DMS153 treated with DMSO at 0.1 percent for 48 hours (cell line): ENCODE results near the gene CAMK1D.
"Not testable (repeated sequence)": the region's sequence is repeated elsewhere in the genome, so short reads cannot be mapped to it uniquely, and the experiment has no call there.

Experiments
- DNase-seq: peaks from one replicate; lab custom pipeline; 2025; ENCODE audit not compliant: unreplicated experiment; lab: John Stamatoyannopoulos, UW

CAMK1D gene

DNA sequence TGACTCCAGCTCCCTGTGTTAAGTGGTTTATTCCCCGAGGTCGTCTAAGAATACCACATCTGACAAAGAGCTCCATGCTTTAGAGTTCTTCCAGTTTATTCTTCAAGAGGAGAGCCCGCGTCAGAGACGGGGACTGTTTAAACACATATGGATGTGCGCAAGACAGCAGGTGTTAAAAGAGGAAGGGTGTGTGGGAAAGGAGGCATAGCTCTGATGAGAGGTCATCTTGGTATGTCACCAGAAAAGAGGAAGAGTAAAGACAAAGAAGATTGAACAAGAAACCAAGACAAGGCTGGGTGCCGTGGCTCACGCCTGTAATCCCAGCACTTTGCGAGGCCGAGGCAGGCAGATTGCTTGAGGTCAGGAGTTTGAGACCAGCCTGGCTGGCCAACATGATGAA, 393.4 kb downstream of the CAMK1D start:
- no peak for DNase-seq

DNA sequence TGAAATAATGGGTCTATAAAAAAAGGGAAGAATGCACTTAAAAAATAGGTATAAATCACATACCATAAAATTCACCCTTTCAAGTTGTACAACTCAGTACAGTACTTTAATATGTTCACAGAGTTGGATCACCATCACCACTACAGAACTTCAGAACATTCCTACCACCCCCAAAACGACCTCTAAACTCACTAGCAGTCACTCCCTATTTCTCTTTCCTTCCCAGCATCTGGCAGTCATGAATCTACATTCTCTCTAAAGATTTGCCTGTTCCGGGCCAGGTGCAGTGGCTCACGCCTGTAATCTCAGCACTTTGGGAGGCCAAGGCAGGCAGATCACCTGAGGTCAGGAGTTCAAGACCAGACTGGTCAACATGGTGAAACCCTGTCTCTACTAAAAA, 394.1 kb downstream of the CAMK1D start:
- DNase-seq, result not testable (repeated sequence)

DNA sequence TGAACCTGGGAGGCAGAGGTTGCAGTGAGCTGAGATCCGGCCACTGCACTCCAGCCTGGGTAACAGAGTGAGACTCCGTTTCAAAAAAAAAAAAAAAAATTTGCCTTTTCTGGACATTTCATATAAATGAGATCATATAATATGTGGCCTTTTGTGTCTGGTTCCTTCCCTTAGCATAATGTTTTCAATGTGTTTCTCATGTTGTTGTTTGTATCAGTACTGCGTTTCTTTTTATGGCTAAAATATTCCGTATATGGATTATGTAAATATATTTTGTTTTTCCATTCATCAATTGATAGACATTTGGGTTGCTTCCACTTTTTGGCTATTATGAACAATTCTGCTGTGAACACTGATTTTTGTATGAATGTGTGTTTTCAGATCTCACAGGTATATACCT, 394.6 kb downstream of the CAMK1D start:
- DNase-seq, result no peak

DNA sequence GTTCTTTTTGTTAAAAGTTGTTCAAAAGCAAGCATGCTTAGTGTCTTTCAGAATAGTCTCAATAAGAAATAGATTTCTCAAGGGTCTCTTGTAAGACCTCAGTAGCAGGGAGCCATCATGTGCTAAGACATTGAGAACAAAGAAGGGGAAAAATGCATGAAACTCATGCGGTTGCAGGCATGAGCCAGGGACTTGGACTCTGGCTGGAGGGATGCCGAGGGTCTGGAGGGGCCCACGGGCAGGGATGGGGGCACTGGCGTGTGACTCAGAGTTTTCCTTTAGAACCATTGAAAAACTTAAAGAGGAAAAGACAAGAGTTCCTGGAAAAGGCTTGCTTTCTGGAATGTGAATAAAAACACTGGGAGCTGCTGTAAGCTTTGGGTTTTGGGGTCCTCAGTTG, 398.8 kb downstream of the CAMK1D start:
- DNase-seq, result no peak

DNA sequence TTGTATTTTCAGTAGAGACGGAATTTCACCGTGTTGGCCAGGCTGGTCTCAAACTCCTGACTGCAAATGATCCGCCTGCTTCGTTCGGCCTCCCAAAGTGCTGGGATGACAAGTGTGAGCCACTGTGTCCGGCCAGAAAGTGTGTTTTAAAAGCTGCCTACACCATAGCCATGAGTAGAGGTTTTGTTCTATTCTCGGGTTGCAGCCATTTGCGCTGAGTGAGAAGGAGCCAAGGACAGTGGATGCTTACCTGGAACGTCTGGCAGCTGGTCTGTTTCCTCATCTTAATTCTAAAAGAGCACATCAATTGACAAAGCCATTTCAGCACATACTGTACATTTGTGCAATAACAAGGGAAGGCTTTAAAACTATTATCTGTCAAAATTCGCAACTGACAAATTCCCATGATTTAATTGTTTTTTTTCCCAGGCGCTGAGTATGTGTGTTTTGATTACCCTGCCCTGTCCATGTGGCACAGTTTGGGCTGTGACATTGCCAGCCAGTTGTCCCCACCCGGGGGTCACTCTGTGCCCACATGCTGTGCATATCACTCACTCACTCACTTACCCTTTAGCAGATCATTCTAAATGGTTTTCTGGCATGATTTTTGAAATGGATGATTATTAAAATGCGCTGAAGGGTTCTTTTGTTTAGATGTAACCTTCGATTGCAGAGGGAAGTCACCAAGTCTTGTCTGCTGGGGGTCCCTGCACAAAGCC, 400.6 kb downstream of the CAMK1D start:
- no peak for DNase-seq

DNA sequence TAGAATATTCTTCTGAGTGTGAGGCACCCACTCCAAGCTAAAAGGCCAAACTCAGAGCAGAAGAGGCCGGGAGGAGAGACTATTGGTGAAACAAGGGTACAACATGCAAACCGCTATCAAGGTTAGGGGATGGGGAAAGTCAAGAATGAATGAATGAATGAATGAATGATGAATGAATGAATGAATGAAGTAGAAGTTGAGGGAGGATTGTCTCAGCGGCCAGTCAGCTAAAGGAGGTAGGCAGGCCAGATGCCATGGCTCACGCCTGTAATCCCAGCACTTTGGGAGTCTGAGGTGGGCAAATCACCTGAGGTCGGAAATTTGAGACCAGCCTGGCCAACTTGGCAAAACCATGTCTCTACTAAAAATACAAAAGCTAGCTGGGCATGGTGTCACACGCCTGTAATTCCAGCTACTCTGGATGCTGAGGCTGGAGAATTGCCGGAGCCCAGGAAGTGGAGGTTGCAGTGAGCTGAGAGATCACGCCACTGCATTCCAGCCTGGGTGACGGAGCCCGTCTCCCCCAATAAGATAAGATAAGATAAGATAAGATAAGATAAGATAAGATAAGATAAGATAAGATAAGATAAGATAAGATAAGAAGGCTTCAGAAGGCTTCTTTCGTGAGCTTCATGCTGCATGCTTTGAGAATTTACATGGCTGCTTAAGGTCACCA, 401.3 kb downstream of the CAMK1D start:
- no peak for DNase-seq

DNA sequence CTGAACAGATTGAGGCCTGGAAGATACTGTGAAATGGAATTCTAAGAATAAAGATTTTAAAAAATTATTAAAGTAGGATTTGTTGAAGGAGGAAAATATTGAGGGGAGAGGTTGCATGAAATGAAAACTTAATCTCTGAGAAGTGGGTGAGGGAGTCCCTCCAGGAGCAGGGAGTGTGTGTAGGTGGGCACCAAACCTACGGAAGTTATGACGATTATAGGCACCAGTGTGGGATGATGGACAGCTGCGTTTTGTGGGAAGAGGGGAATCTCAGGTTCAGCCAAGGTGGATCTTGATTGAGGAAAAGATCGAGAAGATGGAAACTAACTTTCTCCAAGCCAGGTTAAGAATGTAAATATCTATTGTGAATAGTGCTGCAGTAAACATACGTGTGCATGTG, 405.7 kb downstream of the CAMK1D start:
- no peak for DNase-seq

DNA sequence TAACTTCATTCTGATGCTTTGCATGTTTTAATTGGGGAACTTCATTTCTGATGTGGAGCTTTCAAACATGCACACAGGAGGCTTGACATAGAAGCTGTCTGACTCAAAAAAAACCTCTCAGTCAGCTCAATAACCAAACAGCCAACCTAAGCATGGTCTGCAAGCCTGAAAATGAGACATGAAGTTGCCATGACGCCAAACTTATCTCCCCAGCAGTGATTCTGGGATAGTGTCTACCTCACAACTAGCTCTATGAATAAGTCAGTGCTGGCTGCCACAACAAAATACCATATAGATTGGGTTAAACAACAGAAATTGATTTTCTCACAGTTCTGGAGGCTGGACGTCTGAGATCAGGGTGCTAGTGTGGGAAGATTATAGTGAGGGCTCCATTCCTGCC, 408.0 kb downstream of the CAMK1D start:
- DNase-seq, result no peak

DNA sequence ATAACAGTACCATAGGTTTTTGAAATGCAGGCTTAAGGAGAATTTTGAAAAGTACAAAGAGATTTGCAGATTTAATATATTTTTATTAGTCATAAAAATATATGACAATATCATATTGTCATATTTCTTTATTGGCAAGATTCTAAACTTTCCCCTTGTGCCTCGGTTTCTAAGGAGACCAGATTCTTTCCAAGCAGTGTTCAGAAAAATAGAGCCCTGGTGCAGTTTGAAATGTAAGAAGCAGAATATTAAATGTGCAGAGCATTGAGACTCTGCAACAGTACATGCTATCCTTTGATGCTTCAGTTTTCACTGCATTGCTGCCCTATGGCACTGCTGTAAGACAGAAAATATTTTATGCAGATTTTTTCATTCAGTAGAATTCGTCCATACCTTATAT, 408.9 kb downstream of the CAMK1D start:
- no peak for DNase-seq

DNA sequence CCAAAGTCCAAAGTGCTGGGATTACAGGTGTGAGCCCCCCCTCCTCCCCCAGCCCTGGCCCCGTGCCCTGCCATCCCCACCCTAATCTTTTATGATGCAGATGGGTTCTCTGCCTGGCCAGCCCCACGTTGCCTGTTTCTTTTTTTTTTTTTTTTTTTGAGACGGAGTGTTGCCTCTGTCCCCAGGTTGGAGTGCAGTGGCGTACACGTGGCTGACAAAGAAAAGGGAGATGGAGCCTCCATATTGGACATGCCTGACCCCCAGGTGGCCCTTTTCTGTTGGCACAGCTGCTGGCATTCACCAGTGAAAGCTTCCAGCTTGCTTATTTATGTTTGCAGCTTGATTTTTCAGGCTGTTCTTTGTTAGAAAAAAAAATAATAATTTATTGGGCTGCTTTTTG, 416.9 kb downstream of the CAMK1D start:
- no peak for DNase-seq

DNA sequence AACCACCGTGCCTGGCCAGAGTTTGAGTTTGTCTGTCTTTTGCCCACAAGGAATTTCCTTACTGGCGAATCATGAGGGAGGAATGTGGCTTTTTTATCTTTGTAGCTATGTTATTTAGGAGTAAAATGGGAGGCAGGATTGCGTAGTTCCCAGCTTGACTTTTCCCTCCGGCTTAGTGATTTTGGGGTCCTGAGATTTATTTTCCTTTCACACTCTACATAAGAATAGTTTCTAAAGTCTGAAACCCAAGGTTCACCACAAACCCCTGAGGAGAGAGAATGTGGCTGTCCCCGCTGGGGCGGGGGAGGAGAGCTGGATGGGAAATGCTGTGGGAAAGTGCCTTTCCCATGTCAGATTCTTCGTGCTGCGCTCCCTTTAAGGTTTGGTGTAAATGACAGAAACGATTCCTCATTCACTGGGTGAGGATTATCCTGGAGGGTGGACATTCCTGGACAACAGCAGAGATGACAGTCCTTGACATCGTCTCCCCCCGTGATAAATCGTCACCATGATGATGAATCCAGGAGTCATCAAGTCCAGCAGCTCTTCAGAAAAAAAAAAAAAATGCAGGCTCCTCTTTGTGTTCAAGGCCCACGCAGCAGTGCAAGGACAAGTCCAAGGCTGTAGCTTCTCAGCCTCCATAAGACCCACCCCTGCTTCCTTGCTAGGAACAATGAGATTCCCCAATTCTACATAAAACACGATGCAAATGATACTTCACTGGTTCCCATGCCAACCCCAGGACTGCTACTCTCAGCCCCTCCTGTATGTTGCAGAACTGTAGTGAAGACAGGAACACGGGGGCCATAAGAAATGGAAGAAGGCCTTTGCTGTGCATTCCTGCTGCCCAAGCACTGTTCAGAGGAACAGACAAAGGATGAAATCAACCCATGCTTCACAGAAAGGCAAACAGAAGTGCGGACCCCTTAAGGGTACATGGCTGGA, 419.1 kb downstream of the CAMK1D start:
- DNase-seq, result no peak

DNA sequence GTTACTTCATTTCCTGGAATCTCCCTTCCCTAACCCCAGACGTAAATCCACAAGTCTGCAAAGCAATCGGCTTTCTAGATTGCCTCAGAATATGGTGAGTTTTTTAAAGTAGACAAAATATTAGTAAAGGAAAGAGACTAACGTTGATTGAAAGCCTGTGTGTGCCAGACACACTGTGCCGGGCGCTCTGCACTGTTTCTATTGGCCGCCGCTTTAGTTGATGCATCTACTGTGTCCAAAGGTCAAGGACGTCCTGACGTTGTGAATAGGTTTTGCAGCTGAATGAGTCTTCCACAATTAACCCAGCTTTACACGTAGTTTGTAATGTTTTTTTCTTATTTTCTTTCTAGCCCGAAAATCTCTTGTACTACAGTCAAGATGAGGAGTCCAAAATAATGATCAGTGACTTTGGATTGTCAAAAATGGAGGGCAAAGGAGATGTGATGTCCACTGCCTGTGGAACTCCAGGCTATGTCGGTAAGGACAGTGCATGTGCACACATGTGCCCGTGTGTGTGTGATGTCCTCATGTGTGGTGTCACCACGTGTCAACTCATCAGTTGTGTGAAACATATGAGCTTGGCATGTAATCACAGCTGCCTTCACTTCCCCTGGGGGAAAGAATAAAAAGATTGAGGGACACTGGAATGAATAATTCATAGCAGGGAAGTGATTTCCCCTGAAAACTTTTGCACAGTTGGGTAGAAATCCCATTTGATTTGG, 420.1 kb downstream of the CAMK1D start:
- DNase-seq, result no peak

DNA sequence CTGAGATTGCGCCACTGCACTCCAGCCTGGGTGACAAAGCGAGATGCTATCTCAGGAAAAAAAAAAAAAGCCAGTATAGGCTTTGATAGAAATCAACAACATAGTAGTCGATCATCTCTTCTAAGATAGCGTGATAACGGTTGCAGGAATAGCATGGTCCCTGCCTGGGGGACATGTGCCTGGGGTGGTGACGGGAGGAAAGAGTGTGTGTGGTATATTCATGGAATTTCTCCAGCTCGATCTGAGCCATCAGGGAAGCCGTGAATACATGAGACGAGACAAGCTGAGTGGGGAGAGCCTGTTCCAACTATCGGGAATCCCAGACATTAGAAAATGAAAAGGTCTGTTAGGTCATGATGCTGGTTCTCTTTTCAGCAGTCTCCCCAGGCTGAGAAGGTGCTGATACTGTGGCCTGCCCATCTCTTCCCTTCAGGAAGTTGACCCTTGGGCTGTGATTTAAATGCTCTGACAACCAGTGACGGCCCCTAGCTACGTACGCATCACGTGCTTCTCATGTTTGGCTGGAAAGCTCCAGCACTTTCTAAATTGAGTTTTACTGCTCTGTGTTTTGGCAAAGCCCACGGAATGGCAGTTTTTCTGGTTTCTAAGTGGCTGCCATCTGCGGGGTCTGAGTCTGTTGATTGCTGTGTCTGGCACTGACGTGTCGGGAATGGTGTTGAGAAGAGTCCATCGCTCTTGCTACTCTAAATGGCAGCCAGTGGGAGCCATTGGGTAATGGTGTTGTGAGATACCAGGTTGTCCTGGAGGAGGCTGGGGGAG, 422.8 kb downstream of the CAMK1D start:
- DNase-seq, result no peak

DNA sequence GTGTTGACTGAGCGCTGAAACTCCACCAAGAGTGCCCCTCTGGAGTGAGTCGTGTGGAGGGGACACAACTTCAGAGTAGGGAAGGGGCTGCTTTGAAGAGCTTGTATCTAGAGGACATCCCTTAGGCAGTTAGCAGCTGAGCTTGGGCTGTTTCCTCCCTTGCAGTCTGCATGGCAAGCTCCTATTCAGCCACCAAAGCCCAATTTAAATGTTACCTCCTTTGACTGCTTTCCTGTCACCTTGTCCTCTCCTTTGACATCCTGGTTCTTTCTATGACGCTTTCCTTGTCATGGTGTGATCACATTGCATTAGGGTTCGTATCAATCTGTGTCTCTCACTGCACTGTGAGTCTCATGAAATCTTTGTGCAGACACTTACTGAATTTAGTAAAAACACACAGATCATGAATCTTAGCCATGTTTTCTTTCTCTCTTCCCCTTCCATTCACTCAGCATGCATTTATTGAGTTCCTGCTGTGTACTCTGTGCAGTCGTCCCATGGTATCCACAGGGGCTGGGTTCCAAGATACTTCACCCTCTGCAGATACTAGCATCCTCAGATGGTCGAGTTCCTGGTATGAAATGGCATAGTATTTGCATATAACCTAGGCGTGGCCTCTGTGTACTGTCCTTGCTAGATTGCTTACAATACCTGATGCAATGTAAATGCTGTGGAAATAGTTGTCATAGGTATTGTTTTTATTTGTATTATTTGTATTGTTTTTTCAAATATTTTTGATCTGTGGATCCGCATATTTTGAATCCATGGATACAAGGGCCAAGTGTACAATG, 423.6 kb downstream of the CAMK1D start:
- DNase-seq, result no peak

DNA sequence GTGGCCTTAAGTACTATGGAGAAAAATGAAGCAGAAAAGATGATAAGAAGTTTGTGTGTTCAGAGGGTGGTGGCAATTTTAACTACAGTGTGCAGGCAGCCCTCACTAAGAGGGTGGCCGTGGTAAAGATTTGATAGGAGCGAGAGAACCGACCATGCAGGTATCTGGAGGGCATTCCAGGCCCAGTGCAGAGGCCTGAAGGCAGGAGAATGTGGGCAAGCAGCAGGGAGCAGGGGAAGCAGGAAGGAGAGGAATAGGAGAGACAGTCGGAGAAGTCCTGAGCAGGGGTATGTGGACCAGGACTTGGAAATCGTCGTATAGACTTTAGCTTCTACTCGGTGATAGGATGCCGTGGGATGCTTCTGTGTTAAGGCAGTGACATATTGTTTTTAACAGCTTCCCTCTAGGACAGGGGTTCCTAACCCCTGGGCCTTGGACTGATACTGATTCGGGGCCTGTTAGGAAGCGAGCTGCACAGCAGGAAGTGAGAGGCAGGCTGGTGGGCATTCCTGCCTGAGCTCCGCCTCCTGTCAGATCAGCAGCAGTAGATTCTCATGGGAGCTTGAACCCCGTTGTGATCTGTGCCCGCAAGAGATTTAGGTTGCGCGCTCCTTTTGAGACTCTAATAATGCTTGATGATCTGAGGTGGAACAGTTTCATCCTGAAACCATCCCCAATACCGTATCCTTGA, 425.0 kb downstream of the CAMK1D start:
- no peak for DNase-seq

DNA sequence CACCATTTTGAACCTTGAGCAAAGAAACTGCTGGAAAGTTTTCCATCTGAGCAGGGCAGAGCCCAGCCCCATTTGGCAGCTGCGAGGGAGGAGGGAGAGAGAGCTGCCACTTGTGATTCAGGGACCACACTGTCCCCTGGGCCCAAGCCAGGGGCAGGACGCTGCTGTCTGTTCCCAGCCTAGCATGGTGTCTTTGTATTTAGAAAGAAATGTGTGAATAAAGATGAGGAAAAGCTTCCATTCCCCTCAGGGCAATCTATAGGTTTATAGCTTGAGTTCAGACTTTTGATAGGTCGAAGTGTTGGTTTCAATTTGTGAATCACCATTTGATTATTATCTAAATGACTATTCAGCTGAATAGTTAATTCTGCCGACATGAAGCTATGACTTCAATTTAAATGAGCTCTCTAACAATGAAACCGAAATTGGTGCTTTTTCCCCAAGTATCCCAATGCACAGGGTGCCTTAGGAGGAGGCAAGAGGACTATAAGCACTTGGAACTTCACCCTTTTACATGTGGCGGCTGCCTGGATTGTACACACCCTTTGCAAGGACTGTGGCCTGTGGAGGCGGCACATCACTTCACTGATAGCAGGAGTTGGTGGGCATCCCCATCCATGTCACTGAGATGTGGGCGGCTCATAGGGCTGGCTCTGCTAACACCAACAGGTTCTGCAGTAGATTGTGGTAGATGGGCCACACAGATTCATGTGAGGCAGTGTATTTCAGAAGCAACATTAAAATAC, 428.7 kb downstream of the CAMK1D start:
- no peak for DNase-seq

DNA sequence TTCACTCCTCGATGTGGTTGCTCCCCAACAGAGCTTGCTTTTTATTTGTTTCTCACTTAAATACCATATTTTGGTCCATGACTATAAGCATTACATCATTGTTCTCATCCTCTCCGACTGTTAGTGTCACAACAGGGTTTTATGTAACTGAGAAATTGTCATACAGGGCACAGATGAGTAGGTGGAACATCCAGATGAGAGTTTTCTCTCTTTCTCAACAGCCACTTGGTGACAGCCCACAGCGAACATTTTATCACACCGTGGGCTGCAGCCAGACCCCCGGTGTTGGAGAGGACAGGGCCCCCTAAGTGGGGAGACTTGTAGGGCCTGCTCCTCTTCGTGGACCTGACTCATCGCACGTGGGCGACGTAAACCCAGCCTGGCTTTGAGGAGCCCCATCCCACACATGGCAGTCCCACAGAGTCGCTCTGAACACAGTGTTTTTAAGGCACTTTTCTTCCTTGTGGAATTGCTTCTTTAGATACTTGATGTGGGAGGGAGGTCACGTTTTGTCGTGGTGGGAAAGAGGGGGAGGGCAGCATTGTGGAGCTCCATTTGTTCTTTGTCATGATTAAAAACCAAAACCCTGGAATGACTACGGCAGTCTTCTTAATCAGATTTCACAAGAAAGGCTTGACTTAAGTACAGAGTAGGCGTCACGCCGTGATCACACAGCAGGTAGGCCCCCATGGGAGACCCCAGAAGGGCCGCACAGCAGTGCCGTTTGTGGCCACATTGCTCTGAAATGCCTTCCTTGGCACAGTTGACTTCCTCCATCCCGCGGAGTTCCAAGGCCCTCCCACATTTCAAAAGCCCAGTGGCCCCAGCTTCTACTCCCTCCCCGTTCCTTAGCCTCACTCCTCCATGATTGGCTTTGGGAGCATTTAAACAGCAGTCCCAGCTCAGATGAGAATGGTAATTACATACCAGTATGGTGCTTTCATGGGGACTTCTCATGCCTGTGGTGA, 431.6 kb downstream of the CAMK1D start:
- DNase-seq, result no peak
